Mesothelial cell of epicardium (in vitro differentiated cells): ENCODE data around the gene ZFPM1. TPM values are rescaled to one million over a fixed set of nuclear protein-coding genes. Genes with fewer than 3 reads are reported as not detected.

ENCODE experiments used
- DNase-seq, 2 experiments: peaks; one replicate each; pipeline ENCODE4 v3.0.0; 2021; ENCODE audit warnings: low spot score in 2 of 2; ENCODE audit not compliant: unreplicated experiment in 2 of 2
- H3K27ac Mint-ChIP-seq: 2 replicates; pipeline ENCODE4 v1.8.0; 2021; ENCODE audit warnings: mixed read lengths
- H3K27me3 Mint-ChIP-seq: 2 replicates; pipeline ENCODE4 v1.8.0; 2021; ENCODE audit warnings: low read depth, mixed read lengths
- H3K36me3 Mint-ChIP-seq: 2 replicates; pipeline ENCODE4 v1.8.0; 2021; ENCODE audit warnings: mixed read lengths
- H3K4me1 Mint-ChIP-seq: 2 replicates; pipeline ENCODE4 v1.8.0; 2021; ENCODE audit warnings: mixed read lengths
- H3K4me3 Mint-ChIP-seq: 2 replicates; pipeline ENCODE4 v1.8.0; 2021; ENCODE audit warnings: mild to moderate bottlenecking, moderate library complexity, mixed read lengths
- H3K9me3 Mint-ChIP-seq: 2 replicates; pipeline ENCODE4 v1.8.0; 2021; ENCODE audit warnings: mixed read lengths
- total RNA-seq: library from RNA; stranded (reverse); gene quantifications from 3 replicates; pipeline ENCODE4 v1.2.1, GENCODE V29; 2021
- TF ChIP-seq, protein P1 (sequence below): fragments of 200-600 bp; sonication (generic); IDR thresholded peaks from one replicate; pipeline ENCODE4 v1.5.0; 2021; ENCODE audit warnings: antibody characterized with exemption; ENCODE audit not compliant: unreplicated experiment

ZFPM1 gene
- total RNA-seq, 1 donor from 2014 or later = 56.2 TPM

DNA sequence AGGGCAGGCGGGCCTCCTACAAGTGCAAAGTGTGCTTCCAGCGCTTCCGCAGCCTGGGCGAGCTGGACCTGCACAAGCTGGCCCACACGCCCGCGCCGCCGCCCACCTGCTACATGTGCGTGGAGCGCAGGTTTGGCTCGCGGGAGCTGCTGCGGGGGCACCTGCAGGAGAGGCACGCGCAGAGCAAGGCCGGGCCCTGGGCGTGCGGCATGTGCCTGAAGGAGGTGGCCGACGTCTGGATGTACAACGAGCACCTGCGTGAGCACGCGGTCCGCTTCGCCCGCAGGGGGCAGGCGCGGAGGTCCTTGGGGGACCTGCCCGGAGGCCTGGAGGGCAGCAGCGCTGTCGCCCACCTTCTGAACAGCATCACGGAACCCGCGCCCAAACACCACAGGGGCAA lies 16.3 kb upstream of the ZFPM1 start:
- no peak for DNase-seq
- Mint-ChIP-seq H3K4me1 (no peaks in the 10 kb centered on the region), H3K4me3 (no peak overlapping the region), H3K9me3 (no peaks in the 10 kb centered on the region), H3K27ac (no peak overlapping the region), H3K27me3 (peaks cover 2% of the 10 kb centered on the region), H3K36me3 (no peaks in the 10 kb centered on the region)
- TF ChIP-seq, protein P1, sequence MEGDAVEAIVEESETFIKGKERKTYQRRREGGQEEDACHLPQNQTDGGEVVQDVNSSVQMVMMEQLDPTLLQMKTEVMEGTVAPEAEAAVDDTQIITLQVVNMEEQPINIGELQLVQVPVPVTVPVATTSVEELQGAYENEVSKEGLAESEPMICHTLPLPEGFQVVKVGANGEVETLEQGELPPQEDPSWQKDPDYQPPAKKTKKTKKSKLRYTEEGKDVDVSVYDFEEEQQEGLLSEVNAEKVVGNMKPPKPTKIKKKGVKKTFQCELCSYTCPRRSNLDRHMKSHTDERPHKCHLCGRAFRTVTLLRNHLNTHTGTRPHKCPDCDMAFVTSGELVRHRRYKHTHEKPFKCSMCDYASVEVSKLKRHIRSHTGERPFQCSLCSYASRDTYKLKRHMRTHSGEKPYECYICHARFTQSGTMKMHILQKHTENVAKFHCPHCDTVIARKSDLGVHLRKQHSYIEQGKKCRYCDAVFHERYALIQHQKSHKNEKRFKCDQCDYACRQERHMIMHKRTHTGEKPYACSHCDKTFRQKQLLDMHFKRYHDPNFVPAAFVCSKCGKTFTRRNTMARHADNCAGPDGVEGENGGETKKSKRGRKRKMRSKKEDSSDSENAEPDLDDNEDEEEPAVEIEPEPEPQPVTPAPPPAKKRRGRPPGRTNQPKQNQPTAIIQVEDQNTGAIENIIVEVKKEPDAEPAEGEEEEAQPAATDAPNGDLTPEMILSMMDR = no peak

GRCh38 chr16:88437367-88437964 lies 15.6 kb upstream of the ZFPM1 start:
- TF ChIP-seq, protein P1 = peak; percentile 92
- H3K27me3 Mint-ChIP-seq = no peaks in the 10 kb centered on the region
- H3K4me3 Mint-ChIP-seq = no peak overlapping the region
- no peaks in the 10 kb centered on the region for H3K9me3 Mint-ChIP-seq
- H3K27ac Mint-ChIP-seq = no peak overlapping the region
- no peaks in the 10 kb centered on the region for H3K4me1 Mint-ChIP-seq
- peak; percentile 68 to 78 for DNase-seq
- H3K36me3 Mint-ChIP-seq = no peaks in the 10 kb centered on the region

DNA sequence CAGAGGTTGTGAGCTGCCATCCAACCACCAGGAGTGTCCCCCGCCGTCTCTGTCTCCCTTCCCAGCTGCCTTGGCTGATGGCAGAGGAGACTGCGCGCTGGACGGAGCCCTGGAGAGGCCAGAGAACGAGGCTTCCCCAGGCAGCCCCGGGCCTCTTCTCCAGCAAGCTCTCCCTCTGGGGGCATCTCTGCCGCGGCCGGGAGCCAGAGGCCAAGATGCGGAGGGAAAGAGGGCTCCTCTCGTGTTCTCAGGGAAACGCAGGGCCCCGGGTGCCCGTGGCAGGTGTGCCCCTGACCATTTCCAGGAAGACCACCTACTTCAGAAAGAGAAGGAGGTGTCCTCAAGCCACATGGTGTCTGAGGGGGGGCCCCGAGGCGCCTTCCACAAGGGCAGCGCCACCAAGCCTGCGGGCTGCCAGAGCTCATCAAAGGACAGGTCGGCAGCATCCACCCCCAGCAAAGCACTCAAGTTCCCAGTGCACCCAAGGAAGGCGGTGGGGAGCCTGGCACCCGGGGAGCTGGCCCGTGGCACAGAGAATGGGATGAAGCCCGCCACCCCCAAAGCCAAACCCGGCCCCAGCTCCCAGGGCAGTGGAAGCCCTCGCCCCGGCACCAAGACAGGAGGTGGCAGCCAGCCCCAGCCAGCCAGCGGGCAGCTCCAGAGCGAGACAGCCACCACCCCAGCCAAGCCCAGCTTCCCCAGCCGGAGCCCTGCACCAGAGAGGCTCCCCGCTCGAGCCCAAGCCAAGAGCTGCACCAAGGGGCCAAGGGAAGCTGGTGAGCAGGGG lies 14.8 kb upstream of the ZFPM1 start:
- Mint-ChIP-seq H3K27ac (no peak overlapping the region), H3K9me3 (no peaks in the 10 kb centered on the region), H3K36me3 (no peaks in the 10 kb centered on the region), H3K4me1 (peaks cover 3% of the 10 kb centered on the region), H3K27me3 (no peaks in the 10 kb centered on the region), H3K4me3 (no peak overlapping the region)
- DNase-seq = no peak
- TF ChIP-seq, protein P1 = no peak

- no peaks in the 10 kb centered on the region for H3K9me3 Mint-ChIP-seq
- TF ChIP-seq, protein P1 = no peak
Observed at GRCh38 chr16:88439016-88439415, 14.1 kb upstream of the ZFPM1 start.

DNA sequence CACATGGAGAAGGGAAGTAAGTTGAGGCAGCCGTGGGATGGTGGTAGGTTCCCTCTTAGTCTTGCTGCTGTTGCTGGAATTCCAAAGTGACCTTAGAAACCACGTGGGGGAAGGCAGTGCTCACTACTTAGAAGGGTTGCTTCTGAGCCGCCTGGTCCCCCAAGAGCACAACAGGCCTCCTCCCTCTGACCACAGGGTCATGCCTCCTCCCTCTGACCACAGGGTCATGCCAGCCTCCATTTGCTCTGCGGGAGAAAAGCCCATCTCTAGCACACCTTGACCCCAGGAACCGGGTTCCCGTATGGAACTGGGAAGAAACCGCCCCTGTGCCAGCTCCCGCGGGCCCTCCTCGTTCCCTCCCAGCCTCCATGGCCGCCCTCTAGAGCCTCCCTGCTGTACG lies 13.4 kb upstream of the ZFPM1 start:
- H3K4me1 Mint-ChIP-seq = peaks cover 4% of the 10 kb centered on the region
- H3K9me3 Mint-ChIP-seq = no peaks in the 10 kb centered on the region
- TF ChIP-seq, protein P1 = no peak
- DNase-seq = no peak
- H3K36me3 Mint-ChIP-seq = no peaks in the 10 kb centered on the region
- H3K27ac Mint-ChIP-seq = no peak overlapping the region
- no peak overlapping the region for H3K4me3 Mint-ChIP-seq
- H3K27me3 Mint-ChIP-seq = no peaks in the 10 kb centered on the region

More at GRCh38 chr16:88439016-88439415, 14.1 kb upstream of the ZFPM1 start:
- H3K27ac Mint-ChIP-seq = no peak overlapping the region
- H3K27me3 Mint-ChIP-seq = no peaks in the 10 kb centered on the region
- peaks cover 4% of the 10 kb centered on the region for H3K4me1 Mint-ChIP-seq
- no peak for DNase-seq
- H3K4me3 Mint-ChIP-seq = no peak overlapping the region
- H3K36me3 Mint-ChIP-seq = no peaks in the 10 kb centered on the region
